TTC549 (cell line): ENCODE data around the gene RALGAPB.
"Not testable (repeated sequence)": the region's sequence is repeated elsewhere in the genome, so short reads cannot be mapped to it uniquely, and the experiment has no call there.

Experiments used
- FAIRE-seq: peaks from 2 replicates; lab custom pipeline; 2012; peaks lifted over from hg19 to GRCh38; lab: Jason Lieb, UNC

Gene RALGAPB

DNA sequence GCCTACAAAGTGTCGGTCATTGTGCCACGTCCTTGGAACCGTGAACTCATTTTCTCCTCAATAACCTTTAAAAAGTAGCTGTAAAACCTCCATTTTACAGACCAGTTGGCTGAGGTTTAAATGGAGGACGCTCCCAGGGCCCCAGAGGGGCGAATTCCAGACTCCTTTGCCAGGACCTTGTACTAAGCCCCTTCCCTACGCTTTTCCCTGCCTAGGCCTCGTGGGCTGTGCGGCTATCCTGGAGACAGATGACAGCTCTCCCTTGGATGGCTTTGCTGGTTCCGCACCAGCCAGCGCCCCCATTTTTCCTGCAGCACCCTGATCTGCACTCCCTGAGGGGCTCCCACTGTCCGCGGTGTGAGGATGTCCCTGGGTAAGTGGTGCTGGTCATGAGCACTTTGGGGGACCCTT is 25.4 kb upstream of the RALGAPB start:
- no peak for FAIRE-seq

GRCh38 chr20:38447931-38448675 is 24.5 kb upstream of the RALGAPB start:
- FAIRE-seq, result no peak

- FAIRE-seq, result no peak
Measured at GRCh38 chr20:38449046-38449445, 23.6 kb upstream of the RALGAPB start.

- FAIRE-seq, result no peak
Measured at GRCh38 chr20:38450412-38450975, 22.1 kb upstream of the RALGAPB start.

DNA sequence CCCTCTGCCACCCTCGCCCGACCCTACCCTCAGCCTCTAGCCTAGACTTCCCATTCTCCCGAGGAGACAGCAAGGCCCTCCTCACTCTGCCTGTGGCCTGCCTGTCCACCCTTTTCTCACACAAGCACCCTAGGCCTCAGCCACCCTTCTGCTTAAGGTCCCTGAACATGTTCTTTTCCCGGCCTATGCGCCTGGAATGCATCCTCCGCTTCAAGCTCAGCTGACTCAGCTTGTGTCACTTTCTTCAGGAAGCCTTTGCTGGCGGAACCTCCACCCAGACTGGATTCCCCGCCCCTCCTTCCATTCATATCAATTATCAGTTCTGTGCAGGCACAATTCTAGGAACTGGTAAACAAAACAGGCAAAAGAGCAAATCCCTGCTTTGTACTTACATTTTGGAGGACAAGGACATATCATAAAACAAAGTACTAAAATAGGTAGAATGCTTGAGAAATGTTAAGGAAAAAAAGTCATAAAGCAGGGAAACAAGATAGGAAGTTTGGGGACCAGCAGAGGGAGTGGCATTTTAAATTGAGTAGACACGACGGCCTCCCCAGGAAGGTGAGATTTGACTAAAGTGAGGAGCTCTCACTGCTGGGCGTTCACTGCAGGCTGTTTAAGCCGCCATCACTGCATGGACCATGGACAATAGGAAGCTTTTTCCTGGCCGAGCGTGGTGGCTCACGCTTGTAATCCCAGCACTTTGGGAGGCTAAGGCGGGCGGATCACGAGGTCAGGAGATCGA is 19.6 kb upstream of the RALGAPB start:
- no peak for FAIRE-seq

DNA sequence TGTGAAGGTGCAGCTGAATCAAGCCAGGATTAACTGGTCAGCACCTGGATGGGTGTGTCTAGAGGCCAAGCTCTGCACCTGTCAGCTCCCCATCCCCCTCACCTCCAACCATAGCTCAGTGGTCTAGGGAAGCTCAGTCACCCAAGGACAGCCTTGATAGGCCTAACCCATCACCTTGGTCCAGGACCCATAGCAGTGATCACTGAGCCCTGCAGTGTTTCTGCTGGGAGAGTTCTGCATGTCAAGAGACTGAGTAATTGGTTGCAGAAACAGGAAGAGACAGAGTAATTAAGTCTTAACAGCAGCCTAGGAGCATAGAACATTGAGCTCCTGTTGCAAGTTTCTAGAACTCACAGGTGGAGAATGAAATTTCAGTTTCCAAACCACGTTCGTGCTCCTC is 18.7 kb upstream of the RALGAPB start:
- FAIRE-seq, result no peak

DNA sequence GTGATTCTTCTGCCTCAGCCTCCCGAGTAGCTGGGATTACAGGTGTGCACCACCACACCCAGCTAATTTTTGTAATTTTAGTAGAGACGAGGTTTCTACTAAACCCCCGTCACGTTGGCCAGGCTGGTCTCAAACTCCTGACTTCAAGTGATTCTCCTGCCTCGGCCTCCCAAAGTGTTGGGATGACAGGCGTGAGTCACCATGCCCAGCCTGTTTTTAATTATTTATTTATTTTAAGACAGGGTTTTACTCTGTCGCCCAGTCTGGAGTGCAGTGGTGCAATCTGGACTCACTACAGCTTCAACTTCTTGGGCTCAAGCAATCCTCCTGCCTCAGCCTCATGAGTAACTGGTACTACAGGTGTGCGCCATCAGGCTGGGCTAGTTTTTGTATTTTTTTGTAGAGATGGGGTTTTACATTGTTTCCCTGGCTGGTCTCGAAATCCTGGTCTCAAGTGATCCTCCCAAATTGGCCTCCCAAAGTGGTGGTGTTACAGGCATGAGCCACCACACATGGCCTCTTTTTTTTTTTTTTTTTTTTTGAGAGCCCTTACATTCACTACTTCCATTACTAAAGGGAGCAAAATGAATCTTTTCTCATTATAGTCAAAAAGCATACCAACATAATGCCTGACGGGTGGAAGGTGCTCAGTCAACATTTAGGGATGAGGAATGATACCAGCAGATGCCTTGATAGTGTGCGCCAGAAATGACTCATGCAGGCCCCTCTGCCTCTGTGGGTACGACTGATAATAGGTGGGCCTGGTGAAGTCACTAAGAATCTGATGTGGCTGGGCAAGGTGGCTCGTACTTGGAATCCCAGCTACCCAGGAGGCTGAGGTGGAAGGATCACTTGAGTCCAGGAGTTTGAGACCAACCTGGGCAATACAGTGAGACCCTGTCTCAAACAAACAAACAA is 17.8 kb upstream of the RALGAPB start:
- FAIRE-seq, result no peak

DNA sequence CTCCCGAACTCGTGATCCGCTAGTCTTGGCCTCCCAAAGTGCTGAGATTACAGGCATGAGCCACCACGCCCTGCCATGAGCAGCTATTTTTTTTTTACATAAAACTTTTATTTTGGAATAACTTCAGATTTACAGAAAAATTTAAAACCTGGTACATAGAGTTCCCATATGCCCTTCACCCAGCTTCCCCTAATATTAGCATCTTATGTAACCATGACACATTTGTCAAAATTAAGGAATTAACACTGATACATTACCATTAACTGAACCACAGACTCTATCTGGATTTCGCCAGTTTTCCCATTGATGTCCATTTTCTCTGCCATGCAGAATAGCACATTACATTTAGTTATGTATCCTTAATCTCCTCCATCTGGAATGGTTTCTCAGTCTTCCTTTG is 14.3 kb upstream of the RALGAPB start:
- FAIRE-seq, result no peak

DNA sequence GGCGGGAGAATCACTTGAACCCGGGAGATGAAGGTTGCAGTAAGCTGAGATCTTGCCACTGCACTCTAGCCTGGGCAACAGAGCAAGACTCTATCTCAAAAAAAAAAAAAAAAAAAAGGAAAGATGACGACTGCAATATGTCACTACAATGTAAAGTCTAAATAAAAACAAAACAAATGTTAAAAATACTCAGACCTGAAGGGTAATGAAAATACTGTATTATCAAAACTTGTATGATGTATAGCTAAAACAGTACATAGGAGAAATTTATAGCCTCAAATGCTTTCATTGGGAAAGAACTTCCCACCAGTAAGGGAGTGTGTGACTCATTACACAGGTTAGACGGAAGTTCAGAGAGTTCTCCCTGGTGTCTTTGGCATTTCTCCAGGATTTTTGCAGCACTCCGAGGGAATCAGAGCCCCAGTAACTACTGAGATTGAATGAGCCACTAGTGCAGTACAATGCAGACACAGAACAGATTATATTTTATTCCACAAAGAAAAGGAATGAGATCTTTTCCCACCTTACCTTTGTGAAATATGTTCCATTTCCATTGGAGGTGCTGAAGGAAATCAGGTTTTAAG is 12.5 kb upstream of the RALGAPB start:
- FAIRE-seq, result no peak

GRCh38 chr20:38460631-38461030 is 12.0 kb upstream of the RALGAPB start:
- not testable (repeated sequence) for FAIRE-seq

DNA sequence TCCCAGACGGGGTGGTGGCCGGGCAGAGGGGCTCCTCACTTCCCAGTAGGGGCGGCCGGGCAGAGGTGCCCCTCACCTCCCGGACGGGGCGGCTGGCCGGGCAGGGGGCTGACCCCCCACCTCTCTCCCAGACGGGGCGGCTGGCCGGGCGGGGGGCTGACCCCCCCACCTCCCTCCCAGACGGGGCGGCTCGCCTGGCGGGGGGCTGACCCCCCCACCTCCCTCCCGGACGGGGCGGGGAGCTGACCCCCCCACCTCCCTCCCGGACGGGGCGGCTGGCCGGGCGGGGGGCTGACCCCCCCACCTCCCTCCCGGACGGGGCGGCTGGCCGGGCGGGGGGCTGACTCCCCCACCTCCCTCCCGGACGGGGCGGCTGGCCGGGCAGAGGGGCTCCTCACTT is 11.5 kb upstream of the RALGAPB start:
- not testable (repeated sequence) for FAIRE-seq

- not testable (repeated sequence) for FAIRE-seq
Measured at GRCh38 chr20:38461569-38461968, 11.1 kb upstream of the RALGAPB start.

GRCh38 chr20:38466171-38466570 is 6.5 kb upstream of the RALGAPB start:
- FAIRE-seq, result no peak

- FAIRE-seq, result no peak
Measured at GRCh38 chr20:38466983-38467382, 5.7 kb upstream of the RALGAPB start.

DNA sequence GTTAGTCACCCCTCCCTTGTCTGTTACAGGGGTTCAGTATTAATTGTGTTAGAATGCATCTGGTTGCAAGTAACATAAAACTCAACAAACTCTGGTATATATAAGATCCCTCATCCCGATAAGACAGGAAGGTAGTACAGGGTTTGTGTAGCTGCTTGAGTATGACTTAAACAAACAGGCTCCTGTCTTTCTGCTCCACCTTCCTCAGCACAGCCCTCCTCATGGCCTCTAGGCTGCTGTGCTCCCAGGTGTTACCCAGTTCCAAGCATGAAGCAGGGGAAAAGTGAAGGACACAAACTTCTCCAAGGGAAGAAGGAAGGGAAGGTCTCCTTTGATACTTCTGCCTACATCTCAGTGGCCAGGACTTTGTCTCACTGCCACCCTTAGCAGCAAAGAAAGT is 1.4 kb upstream of the RALGAPB start:
- no peak for FAIRE-seq

DNA sequence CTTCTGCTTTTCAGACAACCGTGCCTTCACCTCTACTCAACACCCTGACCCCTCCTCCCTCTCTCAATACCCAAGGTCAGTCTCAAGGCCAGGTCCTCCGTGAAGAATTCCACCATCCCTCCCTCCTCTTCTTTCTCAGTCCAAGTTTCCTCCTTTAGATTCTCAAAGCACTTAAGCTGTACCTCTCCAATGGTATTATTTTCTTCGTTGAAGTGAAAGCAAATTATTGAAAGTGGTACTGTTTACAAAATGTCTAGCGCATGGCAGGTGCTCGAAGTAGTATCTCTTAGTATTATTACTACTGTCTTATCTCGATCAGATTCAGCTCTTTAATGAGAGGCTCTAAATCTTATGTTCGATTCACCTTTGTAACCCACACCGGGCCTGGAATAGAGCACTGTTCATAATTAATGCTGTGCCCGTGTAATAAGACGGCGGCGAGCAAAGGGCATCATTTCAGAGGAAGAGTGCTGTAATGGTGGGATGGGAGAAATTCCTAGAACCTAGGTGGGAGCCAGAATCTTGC is 593 bp upstream of the RALGAPB start:
- no peak for FAIRE-seq

- no peak for FAIRE-seq
Measured at GRCh38 chr20:38473367-38473795, 738 bp downstream of the RALGAPB start.

GRCh38 chr20:38477747-38478146 is 5.1 kb downstream of the RALGAPB start:
- no peak for FAIRE-seq

GRCh38 chr20:38479596-38479995 is 7.0 kb downstream of the RALGAPB start:
- FAIRE-seq, result no peak

DNA sequence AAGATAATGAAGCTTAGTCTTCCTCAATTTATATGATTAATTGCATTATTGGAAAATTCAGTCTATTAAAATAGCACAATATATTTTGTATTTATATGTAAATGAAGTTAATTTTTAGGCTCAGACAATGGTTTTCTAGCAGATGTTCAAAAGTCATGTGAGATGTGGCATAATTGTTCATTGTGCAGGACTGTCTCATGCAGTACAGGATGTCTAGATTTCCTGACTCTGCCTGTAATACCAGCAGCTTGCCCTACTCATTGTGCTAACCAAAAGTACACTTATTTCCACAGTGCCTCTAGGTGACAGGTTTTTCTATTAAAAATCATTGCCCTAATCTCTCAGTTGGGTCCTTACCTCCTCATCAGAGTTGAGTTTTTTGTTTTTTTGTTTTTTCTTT is 12.4 kb downstream of the RALGAPB start:
- no peak for FAIRE-seq

DNA sequence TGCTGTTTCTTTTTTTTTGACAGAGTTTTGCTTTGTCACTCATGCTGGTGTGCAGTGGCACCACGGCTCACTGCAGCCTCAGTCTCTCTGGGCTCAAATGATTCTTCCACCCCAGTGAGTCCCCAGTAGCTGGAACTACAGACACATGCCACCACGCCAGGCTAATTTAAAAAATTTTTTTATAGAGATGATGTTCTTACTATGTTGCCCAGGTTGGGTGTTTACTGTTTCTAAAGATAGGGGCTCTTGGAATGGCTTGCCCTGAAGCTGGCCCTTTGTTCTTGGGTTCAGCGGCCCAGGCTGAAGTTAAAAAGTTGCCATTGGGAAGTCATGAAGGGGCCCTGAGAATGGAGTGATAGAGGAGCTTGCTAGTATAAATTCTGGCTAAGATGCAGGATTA is 16.5 kb downstream of the RALGAPB start:
- no peak for FAIRE-seq
